Tibial nerve (tissue), 4 donors: ENCODE results near the gene MON1A. TPM values are rescaled to one million over a fixed set of nuclear protein-coding genes. Genes with fewer than 3 reads are reported as not detected.

ENCODE experiments used
- DNase-seq, 2 donors: peaks; one replicate each; pipeline ENCODE4 v3.0.0-alpha.2; 2019; ENCODE audit warnings: low spot score in 2 of 2
- H3K27ac ChIP-seq, 4 donors: fragments of 200-600 bp; sonication (generic) in 3 of 4; one replicate each; pipeline ENCODE4 v1.5.1; 2017 to 2019; ENCODE audit warnings: mild to moderate bottlenecking in 1 of 4
- H3K27me3 ChIP-seq, 2 donors: fragments of 200-600 bp; sonication (generic) in 1 of 2; one replicate each; pipeline versions ENCODE4 v1.5.1 to v1.6.0; 2017 to 2019
- H3K36me3 ChIP-seq, 3 donors: fragments of 200-600 bp; sonication (generic); one replicate each; pipeline ENCODE4 v1.5.1; 2018 to 2019
- H3K4me1 ChIP-seq, 4 donors: fragments of 200-600 bp; sonication (generic) in 3 of 4; one replicate each; pipeline ENCODE4 v1.5.1; 2017 to 2019
- H3K4me3 ChIP-seq, 4 donors: fragments of 200-600 bp; sonication (generic) in 3 of 4; one replicate each; pipeline ENCODE4 v1.5.1; 2017 to 2019; ENCODE audit warnings: mild to moderate bottlenecking in 1 of 4, moderate library complexity in 1 of 4
- H3K9me3 ChIP-seq, 4 donors: fragments of 200-600 bp; sonication (generic) in 3 of 4; one replicate each; pipeline ENCODE4 v1.5.1; 2017 to 2019
- EP300 ChIP-seq, 2 donors: sonication (generic); formaldehyde crosslinking; IDR thresholded peaks; one replicate each; pipeline ENCODE4 v1.6.1; 2017; ENCODE audit warnings: antibody characterized with exemption in 2 of 2, mild to moderate bottlenecking in 1 of 2
- POLR2A ChIP-seq, 2 donors: fragments of 450-650 bp; IDR thresholded peaks; one replicate each; pipeline ENCODE4 v1.6.1; 2017; ENCODE audit warnings: antibody characterized with exemption in 2 of 2, mild to moderate bottlenecking in 2 of 2, moderate library complexity in 2 of 2
- WGBS, 2 donors: methylation state at CpG; one replicate each; pipeline ENCODE4 v1.1.5; 2018; 5-methylcytosine and 5-hydroxymethylcytosine counted together
- total RNA-seq, 4 donors: library from RNA; depleted of rRNA; stranded (reverse); fragments of >200 nt; gene quantifications; one replicate each; pipeline ENCODE4 v1.1.0, GENCODE V29; 2016
- TF ChIP-seq, protein P1 (sequence below), 5 experiments: fragments of 200-600 bp in 3 of 5; fragments of 450-650 bp in 2 of 5; sonication (generic) in 3 of 5; IDR thresholded peaks; one replicate each; pipeline ENCODE4 v1.5.1; 2016 to 2019; ENCODE audit warnings: antibody characterized with exemption in 5 of 5, mild to moderate bottlenecking in 3 of 5, moderate library complexity in 2 of 5

Gene MON1A
- total RNA-seq, 4 donors from 2014 or later: 6.9 to 18.8 (median 15.8) TPM

- DNase-seq: peak; percentile 32 to 38
- 42 to 43% methylated on average over 42 to 51 of the region's 65 CpGs for WGBS, 2 donors
- peak within 1 kb of the TSS; percentile 5 to 45 (median 29) for H3K4me3 ChIP-seq
- H3K36me3 ChIP-seq: peaks cover 0 to 4% (median 0%) of the 10 kb centered on the region in 3 donors
- TF ChIP-seq EP300 (IDR thresholded peaks at IDR 0.05): no peak
- TF ChIP-seq POLR2A (IDR thresholded peaks at IDR 0.05): no peak
- TF ChIP-seq, protein P1, sequence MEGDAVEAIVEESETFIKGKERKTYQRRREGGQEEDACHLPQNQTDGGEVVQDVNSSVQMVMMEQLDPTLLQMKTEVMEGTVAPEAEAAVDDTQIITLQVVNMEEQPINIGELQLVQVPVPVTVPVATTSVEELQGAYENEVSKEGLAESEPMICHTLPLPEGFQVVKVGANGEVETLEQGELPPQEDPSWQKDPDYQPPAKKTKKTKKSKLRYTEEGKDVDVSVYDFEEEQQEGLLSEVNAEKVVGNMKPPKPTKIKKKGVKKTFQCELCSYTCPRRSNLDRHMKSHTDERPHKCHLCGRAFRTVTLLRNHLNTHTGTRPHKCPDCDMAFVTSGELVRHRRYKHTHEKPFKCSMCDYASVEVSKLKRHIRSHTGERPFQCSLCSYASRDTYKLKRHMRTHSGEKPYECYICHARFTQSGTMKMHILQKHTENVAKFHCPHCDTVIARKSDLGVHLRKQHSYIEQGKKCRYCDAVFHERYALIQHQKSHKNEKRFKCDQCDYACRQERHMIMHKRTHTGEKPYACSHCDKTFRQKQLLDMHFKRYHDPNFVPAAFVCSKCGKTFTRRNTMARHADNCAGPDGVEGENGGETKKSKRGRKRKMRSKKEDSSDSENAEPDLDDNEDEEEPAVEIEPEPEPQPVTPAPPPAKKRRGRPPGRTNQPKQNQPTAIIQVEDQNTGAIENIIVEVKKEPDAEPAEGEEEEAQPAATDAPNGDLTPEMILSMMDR (IDR thresholded peaks at IDR 0.05): no peak
- peaks cover 0 to 24% (median 10%) of the 10 kb centered on the region in 4 donors for H3K4me1 ChIP-seq
- H3K27ac ChIP-seq: peak within 1 kb of the TSS in 2 of 4 donors; percentile 4 to 67
- H3K9me3 ChIP-seq: no peaks in the 10 kb centered on the region
- no peaks in the 10 kb centered on the region for H3K27me3 ChIP-seq
Measured at GRCh38 chr3:49903451-49904424, 25.9 kb downstream of the MON1A start, which contains the start of gene MST1R. Gene MST1R, minus strand, starts transcription at chr3:49903873. Its CDS starts 264 bp downstream, at chr3:49903609.

DNA sequence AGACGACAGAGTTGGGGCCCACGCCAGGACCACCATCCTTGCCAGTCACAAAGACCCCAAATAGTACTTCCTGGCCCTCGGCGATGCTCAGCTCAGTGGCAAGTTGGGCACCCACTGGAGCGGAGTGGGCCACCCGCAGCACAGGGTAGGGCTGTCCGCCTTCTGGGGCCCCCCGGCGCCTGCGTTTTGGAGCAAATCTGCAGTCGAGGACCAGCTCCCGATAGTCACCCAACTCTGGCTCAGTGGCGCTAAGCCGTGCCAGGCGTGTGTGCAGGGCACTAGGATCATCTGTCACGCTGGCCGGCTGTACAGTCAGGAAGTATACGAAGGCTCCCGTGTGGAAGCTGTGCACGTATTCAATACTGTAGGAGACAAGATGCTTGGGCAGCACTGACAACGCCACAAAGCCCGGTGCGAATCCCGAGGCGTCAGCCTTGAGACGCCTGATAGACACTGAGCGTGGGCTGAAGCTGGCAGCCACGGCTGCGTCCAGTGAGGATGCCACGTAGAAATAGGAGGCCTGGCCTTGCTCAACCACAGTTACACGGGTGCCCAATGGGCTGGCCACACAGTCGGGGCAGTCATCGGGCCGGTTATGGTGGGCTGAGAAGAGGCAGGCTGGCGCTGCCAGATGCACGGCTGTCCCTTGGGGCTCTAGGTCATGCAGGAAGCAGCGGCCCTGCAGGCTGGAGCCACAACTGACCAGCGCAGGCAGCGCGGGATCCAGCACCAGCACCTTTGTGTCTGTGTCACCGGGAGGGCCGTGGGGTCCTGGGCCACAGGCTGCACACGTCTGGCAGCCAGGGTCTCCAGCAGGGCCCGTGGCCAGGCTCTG lies 26.9 kb downstream of the MON1A start:
- Histone ChIP-seq H3K27ac (peak overlapping the region in 1 of 4 donors; percentile 67), H3K9me3 (no peaks in the 10 kb centered on the region), H3K4me3 (no peak overlapping the region), H3K4me1 (peaks cover 0 to 24% (median 10%) of the 10 kb centered on the region in 4 donors), H3K27me3 (no peaks in the 10 kb centered on the region), H3K36me3 (no peaks in the 10 kb centered on the region)
- DNase-seq: no peak
- WGBS, 2 donors: 87 to 93% methylated on average over 33 to 36 of the region's 44 CpGs
- TF ChIP-seq, protein P1 (IDR thresholded peaks at IDR 0.05): no peak
- no peak for TF ChIP-seq EP300 (IDR thresholded peaks at IDR 0.05)
- no peak for TF ChIP-seq POLR2A (IDR thresholded peaks at IDR 0.05)

DNA sequence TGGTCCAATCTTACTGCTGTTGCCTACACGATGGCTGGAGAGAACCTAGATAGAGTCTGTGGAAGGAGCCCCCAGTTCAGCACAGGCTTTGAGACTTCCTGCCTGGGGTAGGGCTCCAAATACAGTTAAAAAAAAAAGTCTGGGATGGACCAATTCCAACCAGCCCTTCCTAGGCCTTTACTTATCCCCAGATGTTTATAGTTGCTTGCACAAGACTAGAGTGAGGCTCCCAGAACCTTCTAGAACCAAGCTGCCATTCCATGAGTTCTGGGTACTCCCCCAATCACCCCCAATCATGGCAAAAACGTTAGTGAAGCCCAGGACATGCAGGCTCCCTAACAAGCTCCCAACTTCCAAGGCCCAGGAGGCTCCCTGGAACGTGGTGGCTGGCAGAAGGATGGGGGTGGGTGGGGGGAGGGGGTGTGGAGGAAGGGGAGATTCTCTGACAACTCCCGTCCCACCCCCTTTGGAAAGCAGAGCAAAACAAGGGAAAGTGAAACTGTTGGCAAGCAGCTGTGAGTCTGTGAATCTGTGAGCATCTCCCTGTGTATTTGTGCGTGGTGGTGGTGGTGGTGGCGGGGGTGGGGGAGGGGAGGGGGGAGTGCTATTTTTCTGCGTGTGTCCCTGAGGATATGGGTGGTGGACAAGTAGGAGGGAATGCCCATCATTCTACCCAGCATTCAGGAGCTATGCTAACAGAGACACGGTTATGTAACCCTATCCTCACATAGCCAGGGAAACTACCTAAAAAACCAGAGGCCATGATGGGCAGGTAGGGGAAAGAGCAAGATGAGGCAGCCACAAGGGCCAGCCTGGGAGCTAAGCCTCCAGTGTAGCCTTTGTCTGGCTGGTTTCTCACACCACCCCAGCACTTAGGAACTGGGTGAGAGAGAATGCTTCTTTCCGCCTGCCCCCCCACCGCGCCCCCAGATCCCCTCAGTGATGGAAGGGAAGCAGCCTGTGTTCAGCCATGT lies 28.0 kb downstream of the MON1A start:
- WGBS, 2 donors: 29 to 52% methylated on average over 8 to 10 of the region's 11 CpGs
- Histone ChIP-seq H3K9me3 (no peaks in the 10 kb centered on the region), H3K4me1 (peaks cover 0 to 24% (median 9%) of the 10 kb centered on the region in 4 donors), H3K4me3 (no peak overlapping the region), H3K27me3 (no peaks in the 10 kb centered on the region), H3K36me3 (no peaks in the 10 kb centered on the region), H3K27ac (peak overlapping the region in 1 of 4 donors; percentile 65)
- no peak for TF ChIP-seq EP300 (IDR thresholded peaks at IDR 0.05)
- TF ChIP-seq POLR2A (IDR thresholded peaks at IDR 0.05): no peak
- TF ChIP-seq, protein P1 (IDR thresholded peaks at IDR 0.05): no peak
- no peak for DNase-seq

DNA sequence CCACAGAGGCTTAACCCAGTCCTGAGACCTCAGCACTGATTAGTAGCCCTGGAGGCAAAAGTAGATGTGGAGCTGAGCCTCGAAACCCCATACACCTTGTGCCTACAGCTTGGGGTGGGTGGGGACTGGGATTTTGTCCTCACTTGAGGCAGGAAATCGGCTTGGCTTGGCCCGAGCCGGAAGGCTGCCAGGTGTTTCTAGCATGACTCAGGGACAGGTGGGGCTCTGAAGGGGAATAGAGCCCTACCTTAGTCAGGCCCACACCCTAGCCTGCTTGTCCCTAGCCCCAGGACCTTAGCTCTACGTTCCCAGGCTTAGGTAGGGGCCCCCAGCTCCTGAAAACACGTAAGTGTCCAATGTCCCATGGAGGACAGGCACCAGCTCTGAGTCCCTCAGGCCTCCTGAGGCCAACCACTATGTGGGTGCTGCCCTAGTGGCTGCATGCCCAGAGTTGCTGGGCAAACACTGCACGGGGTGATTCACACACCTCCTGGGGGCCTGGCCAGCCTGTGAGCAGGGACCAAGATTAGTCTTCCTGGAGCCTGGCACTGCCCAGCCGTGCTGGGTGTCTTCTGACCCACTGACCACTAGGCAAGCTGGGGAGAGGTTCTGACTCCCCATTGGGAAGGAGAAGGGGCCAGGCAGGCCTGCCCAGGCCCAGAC lies 29.0 kb downstream of the MON1A start:
- Histone ChIP-seq H3K4me1 (peaks cover 0 to 14% (median 1%) of the 10 kb centered on the region in 4 donors), H3K36me3 (no peaks in the 10 kb centered on the region), H3K27me3 (no peaks in the 10 kb centered on the region), H3K4me3 (no peak overlapping the region), H3K27ac (peak overlapping the region in 1 of 4 donors; percentile 65), H3K9me3 (no peaks in the 10 kb centered on the region)
- no peak for DNase-seq
- 68 to 72% methylated on average over 6 of the region's 8 CpGs for WGBS, 2 donors
- TF ChIP-seq, protein P1 (IDR thresholded peaks at IDR 0.05): no peak
- TF ChIP-seq POLR2A (IDR thresholded peaks at IDR 0.05): no peak
- no peak for TF ChIP-seq EP300 (IDR thresholded peaks at IDR 0.05)
